Kidney glomerular epithelial cell (primary cell): ENCODE results near the gene CCSER1.
A peak's percentile ranks its signal among the peaks of the same experiment; 100 is the strongest.
"Not testable (repeated sequence)": the region's sequence is repeated elsewhere in the genome, so short reads cannot be mapped to it uniquely, and the experiment has no call there.

Source experiments
- DNase-seq: peaks from one replicate; lab custom pipeline; 2025; lab: John Stamatoyannopoulos, UW

CCSER1 gene

DNA sequence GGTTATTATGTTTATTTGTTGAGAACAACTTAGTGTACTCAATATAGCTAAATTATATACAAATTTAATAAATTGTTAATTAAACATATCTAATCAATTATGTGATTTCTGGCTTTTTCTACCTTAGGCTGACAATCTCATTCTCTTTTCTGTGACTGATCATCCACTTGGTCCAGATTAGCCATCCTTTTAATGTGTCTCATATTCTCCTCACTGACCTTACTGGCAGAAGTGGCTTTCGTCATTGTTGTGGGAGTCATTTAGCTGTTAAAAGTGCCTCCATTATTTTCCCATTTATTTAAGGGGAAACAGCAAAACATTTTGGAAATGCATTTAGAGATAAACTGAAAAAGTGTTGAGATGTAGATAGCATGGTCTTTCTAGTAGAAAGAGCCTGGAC is 172.2 kb downstream of the CCSER1 start:
- DNase-seq: no peak

DNA sequence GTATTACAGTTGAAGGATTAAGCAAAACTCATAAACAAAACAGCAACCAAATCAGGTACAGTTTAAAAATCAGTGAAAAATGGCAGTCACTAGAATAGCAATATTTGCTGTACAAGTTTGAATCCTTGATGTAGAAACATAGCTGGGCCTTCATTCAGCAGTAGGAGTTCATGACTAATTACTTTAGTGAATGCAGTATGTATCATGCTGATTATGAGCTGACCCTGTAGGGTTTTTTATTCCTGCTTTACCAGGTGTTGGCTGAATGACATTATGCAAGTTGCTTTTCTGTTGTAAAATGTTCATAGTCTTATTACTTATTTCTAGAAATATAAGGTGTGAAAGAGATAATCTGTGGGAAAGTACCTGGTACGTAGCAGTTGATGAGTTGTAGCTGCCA is 179.6 kb downstream of the CCSER1 start:
- no peak for DNase-seq

DNA sequence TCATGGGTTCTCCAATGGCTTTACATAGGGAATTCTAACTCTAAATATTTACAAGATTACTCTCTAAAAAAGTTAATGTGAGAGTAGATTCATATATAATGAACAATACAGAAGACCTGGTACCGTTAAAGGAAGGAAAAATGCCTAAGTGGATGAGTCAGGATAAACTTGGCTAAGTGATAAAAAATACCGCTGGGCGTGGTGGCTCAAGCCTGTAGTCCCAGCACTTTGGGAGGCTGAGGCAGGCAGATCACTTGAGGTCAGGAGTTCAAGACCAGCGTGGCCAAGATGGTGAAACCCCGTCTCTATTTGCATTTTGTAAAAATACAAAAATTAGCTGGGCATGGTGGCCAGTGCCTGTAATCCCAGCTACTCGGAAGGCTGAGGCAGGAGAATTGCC is 189.9 kb downstream of the CCSER1 start:
- not testable (repeated sequence) for DNase-seq

DNA sequence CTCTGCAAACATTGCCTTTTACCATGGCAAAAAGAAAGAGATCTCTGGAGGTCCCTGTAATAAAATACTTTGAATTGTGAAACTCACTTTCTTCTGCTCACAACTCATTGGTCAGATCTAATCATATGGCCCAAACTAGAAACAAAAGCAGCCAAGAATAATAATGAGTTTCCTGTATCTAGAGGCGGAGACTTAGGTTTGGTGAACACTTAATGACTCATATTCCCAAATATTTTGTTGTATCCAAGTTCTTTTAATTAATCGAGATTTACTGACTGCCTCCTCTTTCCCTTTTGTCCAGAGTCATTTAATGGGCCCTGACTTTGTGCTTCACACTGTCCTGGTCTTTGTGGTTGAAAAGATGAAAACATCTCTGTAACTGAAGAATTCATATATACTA is 190.6 kb downstream of the CCSER1 start:
- DNase-seq: peak; percentile 88

DNA sequence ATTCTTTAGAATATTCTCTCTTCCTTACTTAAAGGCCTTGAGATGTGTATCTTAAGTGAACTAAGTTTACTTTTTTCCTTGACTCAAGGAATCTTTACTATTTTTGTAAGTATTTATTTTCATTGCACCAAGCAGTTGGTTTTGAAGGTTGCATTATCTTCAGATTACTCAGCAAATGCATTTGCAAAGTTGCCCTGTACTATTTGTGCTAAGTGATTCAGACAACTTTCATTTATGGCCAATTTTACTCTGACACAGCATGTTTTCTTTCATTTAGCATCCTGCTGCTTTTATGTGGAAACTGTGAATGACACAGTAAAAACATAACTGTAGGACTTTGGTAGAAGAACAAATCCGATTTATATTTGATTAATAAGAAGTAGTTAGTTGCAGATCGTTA is 191.0 kb downstream of the CCSER1 start:
- peak; percentile 79 for DNase-seq

DNA sequence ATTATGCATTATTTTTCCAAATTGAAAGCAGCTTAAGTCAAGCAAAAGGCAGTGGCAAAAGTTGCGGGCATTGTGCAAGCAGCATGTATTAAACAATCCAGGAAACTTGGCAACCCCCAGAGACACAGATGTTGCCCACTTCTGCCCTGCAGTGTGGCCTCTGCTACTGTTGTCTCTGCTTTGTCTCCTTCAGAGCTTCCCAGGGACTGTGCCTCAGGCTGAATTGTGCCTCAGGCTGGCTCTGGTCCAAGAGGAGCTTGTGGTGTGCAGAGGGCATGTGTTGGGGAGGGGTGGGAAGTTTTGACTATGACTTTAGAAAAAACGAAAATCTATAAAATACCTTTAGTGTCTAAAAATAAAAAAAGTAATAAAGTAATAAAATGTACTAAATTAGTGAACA is 201.4 kb downstream of the CCSER1 start:
- DNase-seq: no peak

DNA sequence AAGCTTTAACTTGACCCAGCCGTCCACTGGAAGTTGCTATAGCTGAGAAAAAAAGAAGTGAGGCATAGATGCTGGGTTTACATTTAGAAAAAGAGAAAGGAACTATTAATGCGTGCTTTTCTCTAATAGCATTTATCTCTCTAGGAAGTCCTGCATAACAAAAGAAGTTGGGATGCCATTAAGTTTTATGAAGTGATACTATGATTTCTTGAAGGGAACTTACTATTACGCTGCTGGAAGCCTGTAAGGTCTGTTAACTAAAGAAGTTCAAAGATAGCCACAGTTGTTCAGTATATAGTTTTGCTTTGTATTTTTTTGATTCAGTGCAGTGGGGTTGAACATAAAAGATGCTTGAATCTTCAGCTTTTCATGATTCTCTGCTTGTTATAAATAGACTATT is 203.4 kb downstream of the CCSER1 start:
- DNase-seq: no peak

DNA sequence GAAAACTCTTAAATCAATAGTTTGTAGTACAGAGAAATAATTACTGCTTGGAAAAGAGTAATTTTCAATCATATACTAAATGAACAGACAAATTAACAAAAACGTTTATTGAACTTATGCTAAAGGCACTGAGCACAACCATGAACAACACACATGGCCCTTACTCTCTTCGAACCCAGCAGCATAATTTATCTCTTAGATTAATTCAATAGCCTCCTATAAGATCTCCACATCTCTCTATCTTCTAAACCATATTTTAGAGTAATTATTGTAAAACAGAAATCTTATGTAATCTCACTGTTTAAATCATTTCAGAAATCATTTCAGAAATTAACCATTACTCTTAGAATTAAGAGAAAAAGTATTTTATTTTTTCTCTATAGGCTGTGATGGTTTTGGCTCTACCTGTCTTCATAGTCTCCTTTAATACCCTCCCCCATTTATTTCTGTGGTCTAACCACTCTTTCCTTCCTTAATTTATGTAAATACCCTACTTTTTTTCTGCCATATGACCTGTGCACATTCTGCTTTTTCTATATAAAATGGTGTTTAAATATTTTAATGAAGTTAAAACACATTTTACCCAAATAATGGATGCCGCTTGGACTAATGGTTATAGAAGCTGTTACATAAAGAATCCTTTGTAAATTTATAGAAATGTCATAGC is 218.5 kb downstream of the CCSER1 start:
- no peak for DNase-seq

DNA sequence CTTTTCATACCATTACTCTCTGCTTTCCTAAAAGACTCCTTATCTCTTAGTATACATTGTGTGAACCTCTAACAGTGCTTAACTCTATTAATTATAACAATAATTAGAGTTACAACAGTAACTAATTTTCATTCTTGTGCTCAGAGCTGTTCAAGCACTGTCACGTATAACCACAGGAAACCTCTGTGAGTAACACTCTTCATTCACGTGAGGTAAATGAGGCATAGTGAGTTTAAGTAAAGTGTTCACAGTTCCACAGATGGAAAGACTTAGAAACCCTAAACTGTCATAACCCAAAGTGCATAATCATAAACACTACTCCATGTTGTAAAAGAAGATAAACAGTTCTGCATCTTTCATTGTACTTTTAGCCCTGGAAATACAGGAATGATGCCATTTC is 222.4 kb downstream of the CCSER1 start:
- no peak for DNase-seq

DNA sequence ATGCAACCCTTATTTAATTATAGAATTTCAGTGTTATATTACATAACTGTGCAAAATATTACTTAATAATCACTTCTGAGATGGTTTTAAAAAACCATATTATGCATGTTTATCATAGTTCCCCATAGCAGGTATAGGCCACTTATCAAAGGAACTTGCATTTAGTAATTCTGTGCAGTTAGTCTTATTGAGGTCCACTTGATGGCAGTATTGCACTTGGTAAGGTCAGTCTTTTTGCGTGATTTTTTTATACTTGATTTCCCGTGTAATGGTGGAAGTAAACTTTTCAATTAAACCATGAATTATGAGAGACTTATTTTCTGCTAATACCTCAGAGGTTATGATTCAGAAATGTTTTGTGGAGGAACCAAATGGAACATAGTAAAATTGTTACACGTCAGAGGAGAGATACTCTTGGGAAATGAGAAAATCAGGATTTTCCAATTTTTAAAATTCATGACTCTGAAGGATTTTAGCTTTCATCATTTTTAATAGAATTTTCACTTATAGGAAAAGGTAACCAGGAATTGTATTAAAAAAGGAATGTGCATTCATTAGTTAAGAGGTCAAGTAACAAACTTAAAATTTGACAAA is 230.0 kb downstream of the CCSER1 start:
- peak; percentile 55 for DNase-seq

DNA sequence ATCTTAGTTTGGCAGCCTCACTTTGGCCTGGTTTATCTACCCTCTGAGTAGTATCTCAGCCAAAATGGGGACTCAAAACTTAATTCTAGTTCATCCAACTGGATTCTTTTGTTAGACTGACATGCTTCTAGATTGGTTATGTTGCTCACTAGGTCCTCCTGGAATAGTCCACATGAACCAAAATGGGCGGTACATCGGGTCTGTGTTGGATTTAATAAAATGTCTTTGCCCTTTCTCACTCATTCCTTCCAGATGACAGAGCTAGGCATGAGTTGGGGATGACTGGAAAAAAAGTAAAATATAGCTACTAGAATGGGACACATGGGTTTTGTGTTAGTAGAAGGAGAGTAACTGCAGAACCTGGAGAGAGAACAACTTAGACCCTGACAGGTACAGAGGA is 247.9 kb downstream of the CCSER1 start:
- no peak for DNase-seq

DNA sequence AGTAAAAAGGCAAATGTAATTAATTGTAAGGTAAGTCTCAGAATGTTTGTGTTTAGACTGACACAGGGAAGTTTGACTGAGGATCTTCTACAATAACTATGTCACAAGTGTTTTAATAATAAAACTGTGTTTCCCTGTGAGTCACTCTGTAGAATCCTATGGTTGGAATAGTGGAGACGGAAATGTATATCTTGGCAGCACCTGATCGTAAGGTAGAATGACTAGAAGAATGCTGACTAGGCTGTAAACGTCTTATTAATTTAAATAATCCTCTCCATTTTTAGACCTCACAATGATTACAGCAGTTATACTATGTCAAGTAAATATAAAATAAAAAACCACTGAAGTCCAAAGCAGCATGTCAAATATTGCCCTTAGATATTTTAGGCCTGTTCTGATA is 266.0 kb downstream of the CCSER1 start:
- no peak for DNase-seq

DNA sequence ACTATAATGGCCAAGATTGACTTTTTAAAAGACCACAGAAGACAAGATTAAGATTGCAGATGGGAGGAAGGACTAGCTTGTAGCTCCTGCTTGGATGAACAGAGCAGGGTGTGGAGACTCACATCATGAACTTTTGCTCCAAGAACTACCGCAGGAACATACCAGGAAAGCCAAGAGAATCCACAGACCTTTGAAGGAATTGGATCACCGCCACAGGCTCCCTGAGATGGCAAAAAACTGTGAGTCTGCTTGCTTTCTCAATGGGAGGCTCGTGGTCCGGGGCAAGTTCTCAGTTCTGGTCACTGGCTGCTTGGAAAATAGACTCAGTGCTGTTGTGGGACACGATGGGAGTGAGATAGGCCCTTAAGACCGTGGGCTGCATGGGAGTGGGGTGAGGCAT is 276.6 kb downstream of the CCSER1 start:
- no peak for DNase-seq

DNA sequence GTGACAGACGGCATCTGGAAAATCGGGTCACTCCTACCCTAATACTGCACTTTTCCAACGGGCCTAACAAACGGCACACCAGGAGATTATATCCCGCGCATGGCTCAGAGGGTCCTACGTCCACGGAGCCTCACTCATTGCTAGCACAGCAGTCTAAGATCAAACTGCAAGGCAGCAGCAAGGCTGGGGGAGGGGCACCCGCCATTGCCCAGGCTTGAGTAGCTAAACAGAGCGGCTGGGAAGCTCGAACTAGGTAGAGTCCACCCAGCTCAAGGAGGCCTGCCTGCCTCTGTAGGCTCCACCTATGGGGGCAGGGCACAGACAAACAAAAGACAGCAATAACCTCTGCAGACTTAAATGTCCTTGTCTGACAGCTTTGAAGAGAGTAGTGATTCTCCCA is 280.7 kb downstream of the CCSER1 start:
- not testable (repeated sequence) for DNase-seq

DNA sequence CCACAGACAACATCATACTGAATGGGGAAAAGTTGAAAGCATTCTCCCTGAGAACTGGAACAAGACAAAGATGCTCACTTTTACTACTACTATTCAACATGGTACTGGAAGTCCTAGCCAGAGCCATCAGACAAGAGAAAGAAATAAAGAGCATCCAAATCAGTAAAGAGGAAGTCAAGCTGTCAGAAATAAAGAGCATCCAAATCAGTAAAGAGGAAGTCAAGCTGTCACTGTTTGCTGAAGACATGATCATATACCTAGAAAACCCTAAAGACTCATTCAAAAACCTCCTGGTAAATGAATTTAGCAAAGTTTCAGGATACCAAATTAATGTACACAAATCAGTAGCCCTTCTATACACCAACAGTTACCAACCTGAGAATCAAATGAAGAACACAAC is 285.6 kb downstream of the CCSER1 start:
- not testable (repeated sequence) for DNase-seq

DNA sequence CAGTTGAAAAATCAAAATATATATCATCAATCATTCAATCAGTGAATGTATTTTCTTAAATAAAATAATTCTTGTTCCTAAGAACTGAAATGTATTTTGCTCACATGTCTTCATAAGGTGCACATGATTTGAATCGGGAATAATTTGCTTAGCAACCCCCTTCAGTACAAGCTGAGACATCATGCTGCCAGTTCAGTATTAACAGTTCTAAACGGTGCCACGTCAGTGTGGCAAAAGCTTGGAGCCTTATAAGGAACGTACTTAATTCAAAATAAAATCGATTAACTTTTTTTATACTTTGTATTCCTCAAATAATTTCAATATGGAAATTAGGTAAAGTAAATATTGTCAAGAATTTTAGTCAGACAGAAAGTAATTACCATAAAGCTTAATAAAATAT is 287.9 kb downstream of the CCSER1 start:
- DNase-seq: no peak

DNA sequence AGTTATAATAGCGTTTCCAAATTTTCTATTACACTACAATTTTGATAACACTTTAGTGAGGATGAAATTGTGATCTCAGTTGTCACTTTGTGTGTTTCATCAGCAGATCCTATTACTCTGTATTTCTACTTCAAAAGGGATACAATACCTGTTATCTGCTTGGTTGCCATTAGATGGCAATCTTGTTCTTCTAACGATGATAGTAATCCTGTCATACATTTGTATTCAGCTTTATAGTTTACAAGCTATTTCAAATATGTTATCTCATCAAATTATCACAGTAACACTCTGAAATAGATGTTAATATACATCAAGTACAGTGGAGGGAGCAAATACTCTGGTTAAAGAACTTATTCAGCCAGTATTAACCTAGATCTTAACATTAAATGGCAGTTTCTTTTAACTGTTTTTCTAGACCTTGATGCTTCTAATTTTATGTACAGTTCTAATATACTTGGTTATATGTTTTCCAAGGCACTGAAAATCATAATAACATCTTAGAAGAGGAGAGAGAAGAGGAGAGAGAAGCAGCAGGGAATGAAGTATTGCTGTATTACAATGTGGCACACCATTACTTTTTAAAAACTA is 292.0 kb downstream of the CCSER1 start:
- DNase-seq: peak; percentile 73

DNA sequence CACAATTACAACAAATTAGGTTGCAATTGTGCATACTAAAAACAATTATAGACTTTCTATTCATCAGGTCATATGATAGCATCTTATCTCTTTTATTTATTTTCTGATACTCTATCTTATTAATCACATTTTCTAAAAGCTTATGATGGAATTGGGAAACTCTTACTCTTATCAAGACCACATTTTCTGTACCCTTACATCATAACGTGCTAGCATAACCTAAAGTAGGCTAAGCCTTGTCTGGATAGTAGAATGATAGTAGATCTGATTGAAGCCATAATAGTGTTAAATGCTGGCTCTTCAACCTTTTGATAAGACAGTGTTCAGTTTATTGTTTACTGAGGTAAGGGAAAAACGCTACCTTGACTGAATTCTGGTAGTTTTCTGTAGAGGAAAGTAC is 294.0 kb downstream of the CCSER1 start:
- no peak for DNase-seq

DNA sequence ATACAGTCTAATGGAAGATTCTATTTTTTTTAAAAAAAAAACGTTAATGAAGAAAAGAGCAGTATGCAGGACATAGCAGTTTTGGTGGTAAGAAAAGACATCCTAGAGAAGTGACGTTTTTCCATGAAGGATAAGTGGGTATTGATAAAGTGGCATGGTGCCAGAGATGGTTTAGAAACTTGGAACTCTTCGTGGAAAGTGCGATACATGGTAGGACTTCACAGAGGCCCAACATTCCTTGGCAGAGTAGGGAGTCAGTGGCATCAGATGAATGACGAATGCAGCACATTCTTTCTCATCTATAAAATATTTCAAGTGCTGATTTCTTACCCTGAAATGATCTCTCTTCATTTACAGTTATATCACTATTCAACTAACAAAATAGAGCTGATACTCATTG is 298.7 kb downstream of the CCSER1 start:
- no peak for DNase-seq

DNA sequence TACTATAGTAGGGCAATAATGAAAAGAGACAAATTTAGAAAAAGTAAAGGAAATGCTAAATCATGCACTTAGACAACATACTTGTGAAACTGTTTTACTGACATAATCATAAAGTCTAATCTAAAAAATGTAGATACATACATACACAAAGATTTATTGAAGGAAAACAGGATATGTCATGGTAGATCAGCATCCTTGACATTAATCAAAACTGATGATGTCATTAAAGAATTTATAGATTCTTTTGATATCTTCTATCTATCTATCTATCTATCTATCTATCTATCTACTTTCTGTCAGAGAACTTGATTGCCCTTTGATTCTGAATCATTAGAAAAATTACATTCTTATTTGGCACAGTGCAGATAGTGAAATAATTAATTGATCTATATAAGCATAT is 311.3 kb downstream of the CCSER1 start:
- no peak for DNase-seq

DNA sequence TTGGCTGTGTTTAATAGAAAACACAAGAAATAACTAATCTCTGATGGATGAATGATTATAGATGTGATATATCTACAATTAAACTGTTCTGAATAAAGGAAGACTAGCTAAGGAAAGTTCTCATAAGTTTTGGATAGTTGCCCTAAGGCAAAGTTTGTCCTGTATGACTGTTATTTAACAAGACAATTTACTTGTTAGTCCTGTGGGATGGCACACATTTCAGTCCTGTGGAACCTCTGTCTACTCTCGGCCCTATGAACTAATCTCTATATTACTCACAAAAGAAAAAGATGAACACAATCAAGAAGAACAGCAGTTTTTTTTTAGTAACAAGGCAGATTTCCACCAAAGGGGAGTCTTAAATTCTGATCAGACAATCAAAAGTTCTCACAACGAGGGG is 314.6 kb downstream of the CCSER1 start:
- DNase-seq: no peak

DNA sequence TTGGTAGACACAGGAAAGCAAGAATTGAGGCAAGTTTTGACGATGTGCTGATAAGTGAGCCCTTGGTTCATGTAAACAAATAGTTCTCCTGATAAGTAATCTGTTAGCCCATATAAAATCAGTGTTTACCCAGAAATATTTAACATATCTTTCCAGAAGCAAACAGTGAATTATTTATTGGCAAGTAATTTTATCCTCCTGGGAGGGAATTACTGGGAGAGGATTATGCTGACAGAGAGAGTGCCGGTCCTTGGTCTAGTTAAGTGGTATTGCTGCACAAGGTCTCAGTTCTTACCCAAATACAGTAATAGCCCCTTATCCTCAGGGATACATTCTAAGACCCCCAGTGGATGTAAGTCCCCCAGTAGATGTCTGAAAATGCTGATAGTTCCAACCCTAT is 315.4 kb downstream of the CCSER1 start:
- DNase-seq: no peak

DNA sequence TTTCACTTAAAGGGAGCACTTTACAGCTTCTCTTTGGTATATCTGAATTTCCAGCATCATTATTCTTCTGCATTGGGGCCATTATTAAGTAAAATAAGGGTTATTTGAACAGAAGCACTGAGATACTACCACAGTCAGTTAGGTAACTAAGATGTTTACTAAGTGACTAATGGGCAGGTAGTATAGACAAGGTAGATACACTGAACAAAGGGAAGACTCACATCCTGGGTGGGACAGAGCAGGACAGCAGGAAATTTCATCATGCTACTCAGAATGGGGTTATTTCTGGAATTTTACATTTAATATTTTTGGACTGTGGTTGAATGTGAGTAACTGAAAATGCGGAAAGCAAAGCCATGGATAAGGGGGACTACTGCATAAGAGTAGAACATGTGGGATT is 316.0 kb downstream of the CCSER1 start:
- DNase-seq: no peak

DNA sequence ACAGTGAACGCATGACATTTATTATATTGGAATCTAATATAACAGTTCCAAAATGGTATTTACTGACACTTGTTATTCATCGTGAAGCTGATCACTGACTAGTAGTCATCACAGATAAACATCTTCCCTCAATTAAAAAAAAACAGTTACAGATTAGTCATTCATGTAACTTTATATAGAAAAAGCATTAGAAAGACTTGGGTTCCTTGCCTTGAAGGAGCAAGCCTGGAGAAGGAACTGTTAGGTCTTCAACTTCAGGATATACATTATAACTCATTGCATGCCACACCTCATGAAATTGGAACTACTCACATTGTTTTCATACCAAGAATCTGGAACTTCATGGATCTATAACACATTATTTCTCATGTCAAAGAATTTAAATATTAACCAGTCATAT is 317.7 kb downstream of the CCSER1 start:
- DNase-seq: no peak
